ENCODE measurements around the gene STX18.

Gene STX18

DNA sequence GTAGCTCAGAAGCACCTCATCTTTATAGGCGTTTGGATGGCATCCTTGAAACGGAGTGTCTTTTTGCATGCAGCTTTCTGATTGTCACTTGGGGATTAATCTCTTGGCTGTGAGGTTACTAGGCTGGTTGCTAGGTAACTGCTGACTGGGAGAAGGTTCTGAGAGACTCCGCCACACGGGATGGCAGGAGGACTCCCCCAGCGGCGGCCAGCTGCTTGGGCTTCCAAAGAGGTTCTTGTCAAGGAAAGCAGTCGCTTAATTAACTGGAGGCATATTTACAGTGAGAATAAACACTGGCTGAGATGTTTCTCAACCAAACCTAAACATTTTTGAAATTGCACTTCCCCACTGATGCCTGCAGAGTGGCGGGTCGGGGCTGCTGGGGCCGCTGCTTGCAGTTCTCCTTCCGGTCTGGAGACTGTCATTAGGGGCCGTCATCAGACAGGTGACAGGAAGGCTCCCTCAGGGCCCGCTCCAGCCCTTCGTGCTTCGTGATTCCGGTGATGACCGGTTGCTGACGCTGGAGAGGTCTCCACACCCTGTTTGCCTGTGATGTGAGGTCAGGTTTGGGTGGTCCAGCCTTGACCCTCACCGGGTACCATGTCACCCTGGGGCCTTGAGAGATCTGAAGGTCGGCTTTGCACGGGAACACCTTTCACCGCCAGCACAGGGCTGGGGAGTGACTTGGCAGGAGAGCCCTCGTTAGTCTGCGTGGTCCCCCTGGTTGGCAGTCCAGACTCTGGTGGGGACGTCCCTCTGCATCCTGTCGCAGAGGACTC, 145.8 kb downstream of the STX18 start:
- DNase-seq: peak; percentile 17

DNA sequence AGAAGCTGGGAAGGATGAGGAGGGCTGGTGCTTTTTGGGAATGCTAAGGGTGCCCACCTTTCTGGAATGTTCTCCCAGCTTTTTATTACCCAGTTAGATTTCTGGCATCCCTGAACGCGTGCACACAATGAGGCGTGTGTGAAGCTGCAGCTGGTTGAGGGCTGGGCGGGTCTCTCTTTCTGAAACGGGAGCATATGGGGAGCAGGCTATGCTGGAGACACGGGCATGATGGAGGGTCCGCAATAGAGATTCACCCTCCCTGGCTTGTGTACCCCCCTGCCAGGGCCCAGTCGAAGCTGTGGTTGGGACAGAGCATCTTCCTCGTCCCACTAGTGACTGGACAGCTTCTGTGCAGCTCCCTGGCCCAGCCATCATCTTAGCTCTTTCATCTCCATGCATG, 146.5 kb downstream of the STX18 start:
- no peak for DNase-seq

DNA sequence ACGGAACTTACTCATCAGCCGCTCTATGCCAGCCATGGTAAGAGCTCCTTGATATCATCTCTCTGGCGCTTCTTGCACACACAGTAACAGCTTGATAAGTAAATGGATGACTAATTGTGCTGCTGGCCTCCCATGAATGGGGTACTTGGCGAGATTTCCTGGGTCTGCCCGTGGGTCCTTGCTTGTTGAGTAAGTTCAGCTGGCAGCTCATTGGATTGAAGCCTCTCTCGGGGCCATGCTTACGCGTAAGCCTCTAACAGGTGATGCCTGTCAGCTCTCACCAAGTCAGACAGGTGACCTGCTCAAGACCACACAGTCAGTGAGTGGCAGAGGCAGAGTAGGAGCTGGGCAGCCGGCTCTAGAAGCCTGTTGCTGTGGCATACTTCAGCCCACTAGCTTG, 147.2 kb downstream of the STX18 start:
- no peak for DNase-seq

DNA sequence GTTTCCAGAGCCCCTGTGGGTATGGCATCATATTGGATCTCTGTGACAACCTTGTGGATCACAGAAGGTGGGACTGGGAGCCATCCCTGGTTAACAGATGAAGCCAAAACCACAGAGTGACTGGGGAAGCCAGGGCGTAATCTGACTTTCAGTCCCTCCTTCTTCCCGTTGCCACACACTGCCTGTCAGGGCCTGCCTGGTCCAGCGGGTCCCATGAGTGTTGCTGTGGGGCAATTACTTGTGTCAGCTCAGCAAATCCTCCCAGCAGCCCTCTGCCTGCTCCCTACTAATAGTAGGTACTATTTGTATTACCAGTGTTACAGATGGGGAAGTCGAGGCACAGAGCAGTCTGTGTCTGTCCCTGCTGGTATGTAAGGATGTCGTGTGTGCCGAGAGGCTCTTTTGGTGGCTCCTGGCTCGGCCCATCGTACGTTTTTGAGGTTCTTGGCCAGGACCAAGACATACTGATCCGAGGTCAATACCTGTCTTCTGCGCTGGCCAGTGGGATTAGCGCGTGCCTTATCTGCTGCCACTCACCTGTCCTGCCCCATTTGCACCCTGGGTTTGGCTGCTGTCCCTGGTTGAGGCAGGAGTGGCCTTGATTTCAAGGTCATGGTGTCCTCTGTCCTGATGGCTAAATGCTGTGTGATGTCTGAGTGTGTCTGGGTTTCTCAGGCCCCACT, 149.2 kb downstream of the STX18 start:
- no peak for DNase-seq

DNA sequence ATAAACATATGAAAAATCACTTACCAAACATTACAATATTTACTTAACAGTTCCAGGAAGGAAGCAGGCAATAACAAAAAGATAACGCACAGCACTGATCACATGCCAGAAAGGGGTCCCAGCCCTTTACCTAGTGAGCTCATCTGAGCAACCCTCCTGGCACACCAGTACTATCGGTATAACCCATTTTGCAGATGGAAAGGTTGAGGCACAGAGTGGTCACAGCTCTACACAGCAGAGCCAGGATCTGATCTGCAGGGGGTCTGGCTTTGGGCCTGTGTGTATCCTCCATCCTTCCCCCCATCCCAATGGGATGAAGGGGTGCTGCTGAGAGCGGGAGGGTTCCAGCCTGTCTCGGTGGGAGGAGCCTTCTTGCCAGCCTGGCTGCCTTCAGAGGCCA, 150.0 kb downstream of the STX18 start:
- DNase-seq: no peak

DNA sequence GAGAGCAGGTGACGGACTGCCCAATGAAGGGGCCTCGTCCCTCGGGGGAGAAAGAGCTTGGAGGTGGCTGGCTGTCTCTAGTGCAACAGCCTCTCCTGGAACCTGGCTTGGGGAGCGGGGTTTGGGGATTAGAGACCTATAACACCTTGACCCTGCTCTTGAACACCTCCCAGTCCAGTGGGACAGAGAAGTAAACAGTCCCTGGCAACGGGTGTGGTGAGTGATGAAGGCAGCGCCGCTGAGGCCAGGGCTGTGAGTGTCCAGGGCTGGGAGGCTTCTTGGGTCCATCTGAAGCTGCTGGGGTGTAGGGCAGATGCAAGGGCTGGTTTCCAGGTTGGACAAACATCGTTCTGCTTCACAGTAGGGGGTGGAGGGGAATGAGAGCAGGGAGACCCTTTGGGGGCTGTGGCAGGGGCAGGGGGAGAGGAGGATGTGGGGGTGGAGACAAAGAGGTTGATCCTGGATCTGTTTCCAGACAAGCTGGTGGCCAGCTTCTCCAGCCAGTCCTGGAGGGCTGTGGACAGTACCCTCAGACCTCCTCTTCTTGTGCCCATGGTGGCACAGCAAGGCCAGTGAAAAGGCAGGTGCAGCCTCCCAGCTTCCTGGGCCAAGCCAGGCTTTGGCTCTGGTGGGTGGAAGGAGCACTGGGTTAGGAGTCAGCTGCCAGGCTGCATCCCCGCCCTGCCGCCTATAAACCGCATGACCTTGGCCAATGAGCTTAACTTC, 151.2 kb downstream of the STX18 start:
- no peak for DNase-seq

DNA sequence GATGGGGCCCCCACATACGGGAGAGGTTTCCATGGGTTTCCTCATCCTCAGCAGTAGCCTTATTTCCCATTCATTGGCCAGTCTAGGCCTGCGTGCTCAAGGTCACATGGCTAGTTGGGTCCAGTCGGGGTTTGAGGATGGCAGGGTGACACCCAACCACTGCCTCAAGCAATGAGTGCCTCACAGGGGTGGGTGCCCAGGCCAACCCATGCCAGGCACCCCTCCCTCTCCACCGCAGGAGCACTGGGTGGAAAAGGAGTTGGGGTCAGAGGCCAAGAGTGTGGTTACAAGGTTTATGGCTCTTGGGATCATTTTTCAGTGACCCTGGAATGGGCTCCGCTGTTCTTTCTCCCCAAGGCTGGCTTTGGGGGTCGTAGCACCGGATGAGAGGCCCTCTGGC, 151.8 kb downstream of the STX18 start:
- no peak for DNase-seq

DNA sequence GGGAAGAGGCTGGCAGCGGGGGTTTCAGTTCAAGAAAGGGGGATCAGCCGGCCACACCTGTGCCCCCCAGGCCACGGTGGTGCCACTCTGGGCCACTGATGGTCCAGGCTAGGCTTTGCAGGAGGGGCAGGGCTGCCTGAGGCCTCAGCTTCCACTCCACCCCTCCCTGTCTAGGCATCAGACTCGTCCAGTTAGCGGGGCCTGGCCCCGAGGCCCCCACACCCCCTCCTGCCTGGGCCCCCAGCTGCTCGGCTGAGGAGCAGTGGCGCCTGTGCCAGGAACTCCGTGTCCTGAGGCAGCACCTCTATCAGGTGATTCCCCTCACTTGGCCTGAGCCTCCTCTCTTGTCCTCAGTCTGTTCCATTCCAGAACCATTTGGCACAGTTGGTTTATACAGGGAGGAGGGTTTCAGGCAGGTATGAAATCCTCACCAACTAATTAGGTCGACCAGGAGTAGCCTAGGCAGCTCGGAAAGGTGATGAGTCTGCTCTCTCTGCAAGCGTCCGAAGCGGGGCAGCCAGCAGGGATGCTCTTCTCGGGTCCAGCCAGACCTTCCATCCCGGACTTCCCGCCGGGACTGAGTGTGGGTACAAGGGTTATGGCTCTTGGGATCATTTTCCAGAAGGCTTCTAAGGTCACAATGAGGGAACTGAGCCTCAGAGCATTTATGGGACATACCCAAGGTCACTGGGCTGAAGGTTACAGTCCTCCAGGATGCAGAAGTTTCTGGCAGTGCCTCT, 152.8 kb downstream of the STX18 start:
- DNase-seq: no peak

DNA sequence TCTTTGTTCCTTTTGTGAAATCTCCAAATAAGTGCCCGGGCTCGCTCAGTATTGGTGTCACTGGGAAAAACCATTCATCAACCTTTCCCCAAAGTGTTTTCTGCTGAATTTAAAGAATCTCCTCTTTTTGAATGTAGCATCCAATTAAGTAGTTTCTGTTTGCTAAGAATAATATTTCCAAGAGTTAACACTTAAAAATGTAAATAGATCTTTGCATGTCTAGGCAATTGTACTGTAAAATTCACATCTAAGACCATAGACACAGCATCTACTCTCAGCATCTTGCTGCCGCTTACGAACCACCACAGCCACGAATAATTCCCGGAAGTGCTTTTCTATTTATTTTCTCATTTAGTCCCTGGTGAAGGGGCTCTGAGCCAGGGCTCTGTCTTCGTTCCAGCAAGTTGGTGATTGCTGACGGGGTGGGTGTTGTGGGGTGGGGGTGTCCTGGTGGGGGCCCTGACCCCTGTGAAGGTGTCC, 153.5 kb downstream of the STX18 start:
- no peak for DNase-seq

DNA sequence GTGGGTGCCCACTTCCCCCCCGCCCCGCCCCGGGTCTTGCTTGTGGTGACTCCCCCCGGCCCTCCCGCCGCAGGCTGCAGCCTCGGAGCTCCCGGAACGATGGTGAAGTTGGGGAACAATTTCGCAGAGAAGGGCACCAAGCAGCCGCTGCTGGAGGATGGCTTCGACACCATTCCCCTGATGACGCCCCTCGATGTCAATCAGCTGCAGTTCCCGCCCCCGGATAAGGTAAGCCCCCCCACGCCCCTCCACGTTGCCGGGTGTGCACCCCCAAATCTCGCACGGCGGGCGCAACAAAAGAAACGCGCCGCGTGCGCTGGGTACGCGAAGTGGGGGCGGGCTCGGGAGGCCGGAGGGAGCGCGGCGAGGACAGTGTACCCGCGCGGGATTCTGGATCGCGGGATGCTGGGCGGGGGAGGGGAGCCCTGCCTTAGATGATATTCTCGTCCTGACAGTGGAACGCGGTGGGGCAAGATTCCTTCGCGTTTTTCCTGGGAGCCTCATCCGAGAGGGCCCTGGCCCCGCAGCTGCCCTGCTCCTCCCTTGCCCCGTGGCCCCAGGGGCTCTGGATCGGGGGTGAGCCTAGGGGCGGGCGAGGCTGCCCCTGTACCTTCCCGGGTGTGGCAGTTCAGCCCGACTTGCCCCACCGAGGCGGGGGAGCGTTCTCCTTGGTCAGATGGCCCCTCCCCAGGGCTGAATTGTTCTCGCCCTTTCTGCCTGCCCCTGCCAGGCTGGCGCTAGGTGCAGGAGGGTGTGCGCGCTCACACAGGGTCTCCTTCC, 154.1 kb downstream of the STX18 start:
- DNase-seq: peak; percentile 4

DNA sequence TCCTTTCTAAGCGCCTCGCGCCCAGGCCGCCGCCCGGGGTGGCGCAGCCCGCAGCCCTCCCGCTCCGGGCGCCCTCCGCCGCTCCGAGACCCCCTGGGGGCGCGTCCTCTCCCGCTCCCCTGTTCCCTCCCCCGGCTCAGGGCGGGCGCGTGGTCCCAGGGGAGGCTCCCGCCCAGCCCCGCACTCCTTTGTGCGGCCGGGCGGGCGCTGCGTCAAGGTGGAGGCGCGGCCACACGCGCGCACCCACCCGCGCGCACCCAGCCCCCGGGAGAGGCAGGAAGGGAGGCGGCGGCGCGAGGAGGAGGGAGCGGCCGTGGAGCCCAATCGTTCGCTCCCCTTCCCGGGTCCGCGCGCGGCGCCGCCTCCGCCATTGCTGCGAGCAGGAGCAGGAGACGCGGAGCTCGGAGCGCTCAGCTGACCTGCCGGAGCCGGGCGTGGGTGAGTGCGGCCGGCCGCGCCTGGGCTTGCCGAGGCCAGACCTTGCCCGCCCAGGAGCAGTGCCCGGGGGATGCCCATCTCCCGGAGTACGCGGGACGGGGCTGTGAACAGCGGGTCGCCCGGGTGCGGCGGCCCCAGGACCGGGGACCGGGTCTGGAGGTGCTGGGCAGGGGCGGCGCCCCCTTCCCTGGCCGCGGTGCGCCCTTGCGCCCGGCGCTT, 155.0 kb downstream of the STX18 start, which contains the start of gene NSG1:
Gene NSG1, plus strand, starts transcription at position 367 of the 657 bp plus-strand sequence. CDS start 528 bp downstream, outside the sequence.
- DNase-seq: peak; percentile 40

DNA sequence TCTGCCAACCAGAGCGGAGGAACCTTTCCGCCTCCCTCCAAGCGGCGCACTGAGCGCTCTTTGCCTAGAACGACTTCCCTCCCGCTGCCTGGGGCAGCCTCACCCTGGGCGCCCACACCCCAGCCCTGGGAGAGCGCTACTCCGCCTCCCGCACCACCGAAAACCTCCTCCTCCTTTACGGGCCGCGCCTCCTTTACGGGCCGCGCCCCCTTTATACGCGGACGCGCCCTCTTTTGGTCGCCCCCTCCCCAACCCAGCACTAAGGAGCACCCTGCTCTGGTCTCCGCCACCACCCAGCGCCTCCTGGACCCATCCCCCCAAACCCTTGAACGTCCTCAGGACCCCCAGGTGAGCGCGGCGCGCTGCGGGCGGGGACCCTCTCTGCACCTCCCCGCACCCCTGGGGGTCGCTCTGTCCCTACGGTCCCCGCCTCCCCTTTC, 155.5 kb downstream of the STX18 start:
- DNase-seq: peak; percentile 42

DNA sequence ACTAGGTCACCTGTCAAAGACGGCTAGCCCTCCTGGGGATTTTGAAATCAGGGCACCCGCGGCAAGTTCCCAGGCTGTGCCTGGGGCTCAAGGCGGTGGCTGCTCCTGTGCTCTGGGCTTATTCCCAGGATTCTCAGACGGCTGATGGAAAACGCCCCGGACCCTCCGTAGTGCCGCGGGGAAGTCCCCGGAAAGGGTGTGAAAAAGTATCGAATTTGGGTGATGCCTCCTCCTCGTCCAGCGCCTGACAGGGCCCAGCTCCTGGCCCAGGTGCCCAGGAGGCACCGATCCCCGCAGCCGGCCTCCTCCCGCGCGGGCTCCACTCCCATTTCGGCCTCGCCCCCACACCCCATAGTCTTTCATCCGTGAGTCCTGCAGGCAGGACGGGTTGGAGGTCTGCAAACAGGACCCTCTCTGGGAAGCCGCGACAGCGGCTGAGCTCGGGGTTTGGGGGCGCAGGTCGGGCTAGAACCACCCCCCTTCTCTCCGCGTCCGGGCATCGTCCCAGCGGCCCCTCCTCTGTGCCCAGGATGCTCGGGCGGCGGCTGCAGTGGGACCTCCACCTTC, 156.0 kb downstream of the STX18 start:
- no peak for DNase-seq

DNA sequence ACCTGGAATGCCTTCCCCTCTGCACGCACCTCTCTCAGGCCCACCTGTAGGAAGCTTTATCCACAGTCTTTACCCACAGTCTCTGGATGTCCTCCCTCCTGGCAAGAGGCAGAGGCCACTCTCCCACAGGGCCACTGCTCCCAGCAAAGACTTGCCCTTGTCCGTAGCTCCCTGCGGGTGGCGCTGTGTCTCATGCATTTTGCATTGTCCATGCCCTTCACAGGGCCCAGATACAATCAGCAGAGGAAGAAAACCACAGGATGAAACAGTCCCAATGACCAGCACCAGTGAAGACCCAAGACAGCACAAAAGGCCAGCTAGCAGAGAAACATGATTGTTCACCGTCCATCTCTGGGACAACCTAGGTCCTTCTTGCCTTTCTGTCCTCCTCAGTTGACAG, 157.0 kb downstream of the STX18 start:
- DNase-seq: peak; percentile 1

DNA sequence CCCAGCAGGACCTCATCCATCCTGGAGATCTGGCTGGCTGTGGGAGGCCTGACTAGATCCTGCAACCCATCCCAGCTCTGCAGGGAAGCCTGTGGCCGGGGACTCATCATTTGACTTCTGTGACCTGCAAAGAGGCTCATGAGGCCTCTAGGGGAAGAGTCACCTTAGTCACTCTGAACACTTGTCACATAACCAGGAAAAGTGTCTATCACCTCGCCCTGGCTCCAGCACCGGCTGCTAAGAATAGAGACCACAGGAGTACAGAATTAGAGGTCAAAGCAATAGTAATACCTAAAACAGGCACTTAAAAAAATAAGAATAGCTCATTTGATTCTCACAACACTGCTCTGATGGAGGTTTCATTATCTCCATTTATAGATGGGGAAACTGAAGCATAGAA, 158.8 kb downstream of the STX18 start:
- no peak for DNase-seq

DNA sequence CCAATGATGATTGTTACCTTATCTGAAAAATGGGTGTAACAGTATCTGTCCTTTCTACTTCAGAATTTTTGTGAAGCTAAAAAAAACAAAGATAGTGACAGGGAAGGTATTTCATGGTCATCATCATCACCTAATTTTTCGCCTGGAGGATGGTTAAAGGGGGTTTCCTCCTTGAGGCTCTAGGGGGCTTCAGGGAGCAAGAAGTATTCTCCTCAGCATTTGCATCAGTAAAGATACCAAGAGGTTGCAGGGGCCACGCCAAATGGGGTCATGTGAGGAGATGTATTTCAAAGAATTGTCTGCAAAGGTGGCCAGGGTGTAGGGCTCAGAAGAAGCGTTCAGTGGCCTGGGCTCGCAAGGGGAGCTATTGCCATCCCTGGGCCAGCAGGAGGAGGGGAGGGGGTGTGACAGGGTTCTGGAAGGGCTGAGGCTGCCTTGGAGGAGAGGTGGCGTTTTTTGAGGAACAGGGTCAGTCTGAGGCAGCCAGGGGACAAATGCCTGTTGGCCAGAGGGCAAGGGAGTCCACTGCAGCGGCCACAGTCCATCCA, 162.2 kb downstream of the STX18 start:
- DNase-seq: no peak

DNA sequence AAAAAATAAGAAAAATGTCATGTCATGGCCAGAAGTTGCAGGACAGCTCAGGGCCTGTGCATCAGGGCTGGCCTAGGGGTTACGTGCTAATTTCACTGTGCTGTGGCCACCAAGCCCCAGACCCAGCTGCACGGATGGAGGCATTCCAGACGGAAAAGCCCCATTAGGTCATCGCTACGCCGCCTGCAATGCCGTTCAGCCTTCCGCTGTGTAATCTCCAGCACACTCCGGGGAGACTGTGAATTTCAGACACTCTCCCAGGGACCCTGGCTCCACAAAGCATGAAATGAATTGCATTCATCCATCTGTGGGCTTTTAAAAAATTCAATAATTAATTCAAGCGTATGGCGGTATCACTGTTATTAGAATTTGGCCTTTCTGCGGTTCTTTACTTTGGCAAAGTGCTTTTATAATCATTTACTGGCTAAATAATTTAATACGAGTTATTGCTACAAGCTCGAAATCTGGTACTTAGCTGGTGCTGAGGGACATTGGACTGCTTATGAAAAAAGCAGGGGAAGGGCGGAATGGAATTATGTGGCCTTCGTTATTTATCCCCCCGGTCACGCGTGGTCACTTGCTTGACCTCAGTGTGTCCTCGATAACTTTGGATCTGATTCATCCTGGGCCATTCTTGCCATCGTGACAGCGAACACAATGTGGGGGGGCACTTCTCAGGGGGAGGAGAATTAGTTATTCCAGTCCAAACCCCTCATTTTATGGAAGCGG, 164.0 kb downstream of the STX18 start:
- DNase-seq: no peak

DNA sequence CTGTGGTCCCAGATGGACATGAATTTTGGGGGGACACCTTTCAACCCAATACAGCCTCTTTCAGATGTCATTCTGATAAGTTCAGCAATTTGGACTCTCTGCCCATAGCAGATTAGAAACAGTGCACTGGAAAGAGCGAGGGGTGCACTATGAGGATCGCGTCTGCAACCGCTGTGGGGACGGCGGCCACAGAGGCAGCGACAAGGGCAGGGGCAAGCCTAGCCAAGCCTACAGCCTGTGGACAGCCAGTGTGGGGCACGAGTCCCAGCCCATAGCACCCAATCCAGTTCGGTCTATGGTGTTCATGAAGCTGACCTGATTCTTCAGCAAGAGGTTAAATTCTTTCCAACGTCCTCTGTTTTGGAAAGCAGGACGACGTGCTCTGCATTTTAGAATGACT, 164.7 kb downstream of the STX18 start:
- no peak for DNase-seq

DNA sequence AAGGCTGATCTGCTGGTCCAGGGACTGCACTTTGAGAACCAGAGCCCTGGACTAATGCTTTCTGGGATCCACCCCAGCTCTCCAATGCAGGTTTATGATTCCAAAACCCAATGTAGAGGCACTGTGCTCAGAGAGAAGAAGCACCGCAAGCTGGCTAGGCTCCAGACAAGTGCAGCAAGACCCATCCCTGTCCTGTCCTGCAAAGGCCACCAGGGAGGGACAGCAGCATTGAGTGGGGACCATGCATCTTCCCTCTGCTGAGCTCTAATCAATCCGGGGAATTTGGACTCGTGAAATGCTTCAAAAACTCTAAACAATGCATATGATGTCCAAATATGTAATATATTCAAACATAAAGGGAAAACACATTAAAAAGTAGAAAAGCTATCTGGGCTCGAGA, 165.8 kb downstream of the STX18 start:
- no peak for DNase-seq

Measured in NCI-H345 (cell line).